ENCODE results near the gene XRCC5.

DNA sequence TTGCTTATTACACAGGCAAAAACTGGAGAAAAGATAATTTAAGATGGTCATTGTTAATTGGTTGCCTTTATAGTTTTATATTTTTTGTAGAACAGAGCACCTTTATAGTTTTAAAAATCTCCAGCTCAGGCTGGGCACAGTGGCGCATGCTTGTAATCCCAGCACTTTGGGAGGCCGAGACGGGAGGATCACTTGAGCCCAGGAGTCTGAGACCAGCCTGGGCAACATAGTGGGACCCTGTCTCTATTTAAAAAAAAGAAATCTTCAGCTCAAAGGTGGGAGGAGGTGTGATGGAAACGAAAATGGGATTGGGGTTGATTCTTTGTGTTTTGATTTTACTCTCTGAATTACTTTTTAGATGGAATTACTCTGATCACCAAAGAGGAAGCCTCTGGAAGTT is 85.4 kb downstream of the XRCC5 start:
- TF ChIP-seq, protein P1, sequence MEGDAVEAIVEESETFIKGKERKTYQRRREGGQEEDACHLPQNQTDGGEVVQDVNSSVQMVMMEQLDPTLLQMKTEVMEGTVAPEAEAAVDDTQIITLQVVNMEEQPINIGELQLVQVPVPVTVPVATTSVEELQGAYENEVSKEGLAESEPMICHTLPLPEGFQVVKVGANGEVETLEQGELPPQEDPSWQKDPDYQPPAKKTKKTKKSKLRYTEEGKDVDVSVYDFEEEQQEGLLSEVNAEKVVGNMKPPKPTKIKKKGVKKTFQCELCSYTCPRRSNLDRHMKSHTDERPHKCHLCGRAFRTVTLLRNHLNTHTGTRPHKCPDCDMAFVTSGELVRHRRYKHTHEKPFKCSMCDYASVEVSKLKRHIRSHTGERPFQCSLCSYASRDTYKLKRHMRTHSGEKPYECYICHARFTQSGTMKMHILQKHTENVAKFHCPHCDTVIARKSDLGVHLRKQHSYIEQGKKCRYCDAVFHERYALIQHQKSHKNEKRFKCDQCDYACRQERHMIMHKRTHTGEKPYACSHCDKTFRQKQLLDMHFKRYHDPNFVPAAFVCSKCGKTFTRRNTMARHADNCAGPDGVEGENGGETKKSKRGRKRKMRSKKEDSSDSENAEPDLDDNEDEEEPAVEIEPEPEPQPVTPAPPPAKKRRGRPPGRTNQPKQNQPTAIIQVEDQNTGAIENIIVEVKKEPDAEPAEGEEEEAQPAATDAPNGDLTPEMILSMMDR (IDR thresholded peaks at IDR 0.05; ENCODE audit: low read length): no peak
- no peak for TF ChIP-seq EZH2 (IDR thresholded peaks at IDR 0.05; ENCODE audit: borderline replicate concordance, low read length)

Data from OCI-LY1 (cell line).